HG02623 (cell line): ENCODE data around the gene ACACA.

ENCODE experiments used
- ATAC-seq: cut with Tn5 transposase; IDR thresholded peaks from one replicate; pipeline ENCODE4 v1.9.1; 2021; ENCODE audit warnings: moderate library complexity; ENCODE audit not compliant: unreplicated experiment

ACACA gene

GRCh38 chr17:37109731-37110710 lies 296.6 kb downstream of the ACACA start:
- ATAC-seq: no peak

GRCh38 chr17:37109106-37109505 lies 297.5 kb downstream of the ACACA start:
- ATAC-seq: no peak

GRCh38 chr17:37107406-37108083 lies 299.1 kb downstream of the ACACA start:
- ATAC-seq: no peak

GRCh38 chr17:37106049-37106448 lies 300.6 kb downstream of the ACACA start:
- ATAC-seq: no peak

GRCh38 chr17:37103231-37103630 lies 303.4 kb downstream of the ACACA start:
- ATAC-seq: no peak

- ATAC-seq: no peak
Measured at GRCh38 chr17:37101306-37101705, 305.3 kb downstream of the ACACA start.

GRCh38 chr17:37100231-37100630 lies 306.4 kb downstream of the ACACA start:
- ATAC-seq: no peak

- no peak for ATAC-seq
Measured at GRCh38 chr17:37098910-37099664, 307.5 kb downstream of the ACACA start.

- ATAC-seq: no peak
Measured at GRCh38 chr17:37098152-37098551, 308.5 kb downstream of the ACACA start.

- ATAC-seq: no peak
Measured at GRCh38 chr17:37097154-37097553, 309.5 kb downstream of the ACACA start.

- no peak for ATAC-seq
Measured at GRCh38 chr17:37096071-37096470, 310.6 kb downstream of the ACACA start.

- no peak for ATAC-seq
Measured at GRCh38 chr17:37094391-37094790, 312.2 kb downstream of the ACACA start.

GRCh38 chr17:37092701-37093100 lies 313.9 kb downstream of the ACACA start:
- no peak for ATAC-seq

GRCh38 chr17:37092071-37092470 lies 314.6 kb downstream of the ACACA start:
- no peak for ATAC-seq

GRCh38 chr17:37090941-37091340 lies 315.7 kb downstream of the ACACA start:
- no peak for ATAC-seq

GRCh38 chr17:37089956-37090355 lies 316.7 kb downstream of the ACACA start:
- no peak for ATAC-seq

- no peak for ATAC-seq
Measured at GRCh38 chr17:37088913-37089312, 317.7 kb downstream of the ACACA start.

- ATAC-seq: no peak
Measured at GRCh38 chr17:37088459-37088858, 318.2 kb downstream of the ACACA start.

GRCh38 chr17:37087683-37088082 lies 319.0 kb downstream of the ACACA start:
- no peak for ATAC-seq

GRCh38 chr17:37086948-37087347 lies 319.7 kb downstream of the ACACA start:
- no peak for ATAC-seq

GRCh38 chr17:37086334-37086733 lies 320.3 kb downstream of the ACACA start:
- ATAC-seq: no peak
